ENCODE results near the gene FLYWCH1. TPM values are rescaled to one million over a fixed set of nuclear protein-coding genes. Genes with fewer than 3 reads are reported as not detected.

The FLYWCH1 gene
- polyA plus RNA-seq, 1 experiment: 25.4 TPM

GRCh38 chr16:2964475-2965336 is 53.0 kb downstream of the FLYWCH1 start:
- no peak for DNase-seq (ENCODE audit: low read depth)
- no peak for TF ChIP-seq CTCF (IDR thresholded peaks at IDR 0.05; ENCODE audit: insufficient read depth, low read depth, low read length)
- ChIA-PET CTCF (interaction anchor here (0.6 to 1.2 kb wide), 2 partner anchors 9 to 17 kb away, joined by 3 read pairs; no protein-coding TSS in a partner anchor), POLR2A (interaction anchor here (0.6 kb wide), 1 partner anchor 74 kb away, joined by 3 read pairs; no protein-coding TSS in a partner anchor)
- Histone ChIP-seq H3K4me3 (ENCODE audit: low read depth, low read length) (0 out of 2 replicates have a peak overlapping the region, but pooled peaks have one; percentile 5), H3K36me3 (ENCODE audit: control insufficient read depth, insufficient read depth, low read length) (no peaks in the 10 kb centered on the region), H3K27me3 (ENCODE audit: control insufficient read depth, insufficient read depth, low read length) (peaks cover 37% of the 10 kb centered on the region)

- no peak for DNase-seq (ENCODE audit: low read depth)
- ChIA-PET CTCF (no interaction called here), POLR2A (no interaction called here)
Measured at GRCh38 chr16:2966043-2966807, 54.5 kb downstream of the FLYWCH1 start.

GRCh38 chr16:2966808-2967191 is 55.1 kb downstream of the FLYWCH1 start:
- 0 out of 2 replicates have a peak, but pooled peaks have one; percentile 2 for TF ChIP-seq CTCF (IDR thresholded peaks at IDR 0.05; ENCODE audit: insufficient read depth, low read depth, low read length)
- no peak for DNase-seq (ENCODE audit: low read depth)
- H3K36me3 ChIP-seq (ENCODE audit: control insufficient read depth, insufficient read depth, low read length): no peaks in the 10 kb centered on the region
- H3K4me3 ChIP-seq (ENCODE audit: low read depth, low read length): no peak overlapping the region
- POLR2A ChIA-PET: no interaction called here
- CTCF ChIA-PET: interaction anchor here (1.2 kb wide), 1 partner anchor 63 kb away, joined by 3 read pairs; no protein-coding TSS in a partner anchor
- H3K27me3 ChIP-seq (ENCODE audit: control insufficient read depth, insufficient read depth, low read length): peaks cover 37% of the 10 kb centered on the region

More at GRCh38 chr16:2966043-2966807, 54.5 kb downstream of the FLYWCH1 start:
- no peak for TF ChIP-seq CTCF (IDR thresholded peaks at IDR 0.05; ENCODE audit: insufficient read depth, low read depth, low read length)
- Histone ChIP-seq H3K36me3 (ENCODE audit: control insufficient read depth, insufficient read depth, low read length) (no peaks in the 10 kb centered on the region), H3K27me3 (ENCODE audit: control insufficient read depth, insufficient read depth, low read length) (peaks cover 37% of the 10 kb centered on the region), H3K4me3 (ENCODE audit: low read depth, low read length) (no peak overlapping the region)

GRCh38 chr16:2967211-2967631 is 55.5 kb downstream of the FLYWCH1 start:
- ChIA-PET POLR2A (no interaction called here), CTCF (interaction anchor here (0.9 to 1.2 kb wide), 2 partner anchors 48 to 62 kb away, joined by 3 read pairs; no protein-coding TSS in a partner anchor)
- Histone ChIP-seq H3K4me3 (ENCODE audit: low read depth, low read length) (no peak overlapping the region), H3K27me3 (ENCODE audit: control insufficient read depth, insufficient read depth, low read length) (peaks cover 33% of the 10 kb centered on the region), H3K36me3 (ENCODE audit: control insufficient read depth, insufficient read depth, low read length) (no peaks in the 10 kb centered on the region)
- DNase-seq (ENCODE audit: low read depth): no peak
- TF ChIP-seq CTCF (IDR thresholded peaks at IDR 0.05; ENCODE audit: insufficient read depth, low read depth, low read length): no peak

- no peaks in the 10 kb centered on the region for H3K36me3 ChIP-seq (ENCODE audit: control insufficient read depth, insufficient read depth, low read length)
- no peak for TF ChIP-seq CTCF (IDR thresholded peaks at IDR 0.05; ENCODE audit: insufficient read depth, low read depth, low read length)
- no peak for DNase-seq (ENCODE audit: low read depth)
- POLR2A ChIA-PET: no interaction called here
- CTCF ChIA-PET: interaction anchor here (0.9 to 1.2 kb wide), 2 partner anchors 49 to 62 kb away, joined by 3 read pairs; no protein-coding TSS in a partner anchor
- H3K27me3 ChIP-seq (ENCODE audit: control insufficient read depth, insufficient read depth, low read length): peaks cover 29% of the 10 kb centered on the region
- no peak overlapping the region for H3K4me3 ChIP-seq (ENCODE audit: low read depth, low read length)
Measured at GRCh38 chr16:2967721-2968161, 56.0 kb downstream of the FLYWCH1 start.

Data from BJ (cell line).